ENCODE data around the gene AHCYL2. TPM values are rescaled to one million over a fixed set of nuclear protein-coding genes. Genes with fewer than 3 reads are reported as not detected.

Gene AHCYL2
- polyA plus RNA-seq, 1 donor from 2014 or later: 39.9 TPM

GRCh38 chr7:129205987-129206785, 18.6 kb upstream of the AHCYL2 start:
- Histone ChIP-seq H3K27ac (ENCODE audit: low read length) (no peak overlapping the region), H3K4me3 (ENCODE audit: low read length) (no peak overlapping the region), H3K9me2 (ENCODE audit: insufficient read depth, low read length) (no peaks in the 10 kb centered on the region), H3K79me2 (replicated peaks; ENCODE audit: insufficient read depth, low read length) (no peaks in the 10 kb centered on the region), H3K4me2 (ENCODE audit: low read length) (no peak overlapping the region), H3F3A (ENCODE audit: insufficient read depth, low read length, poor library complexity, severe bottlenecking) (no peaks in the 10 kb centered on the region), H3K9me3 (ENCODE audit: low read length) (no peaks in the 10 kb centered on the region), H4K20me1 (ENCODE audit: insufficient read depth) (no peaks in the 10 kb centered on the region), H3K36me3 (ENCODE audit: insufficient read depth, low read length) (no peaks in the 10 kb centered on the region), H2AFZ (ENCODE audit: low read depth, low read length) (no peak overlapping the region), H3K27me3 (ENCODE audit: insufficient read depth, low read depth, low read length) (no peaks in the 10 kb centered on the region), H3K9ac (ENCODE audit: low read length) (no peak overlapping the region)
- TF ChIP-seq MXI1 (conservative IDR thresholded peaks at IDR 0.05; ENCODE audit: poor library complexity, severe bottlenecking) (no peak), CTCF (IDR thresholded peaks at IDR 0.05; ENCODE audit: poor library complexity, severe bottlenecking) (no peak), SMC3 (conservative IDR thresholded peaks at IDR 0.05; ENCODE audit: poor library complexity) (no peak), TAF1 (IDR thresholded peaks at IDR 0.05; ENCODE audit: low read depth) (no peak), EZH2 (IDR thresholded peaks at IDR 0.05; ENCODE audit: borderline replicate concordance, insufficient read depth, low read length, poor library complexity, severe bottlenecking) (no peak), POLR2AphosphoS5 (IDR thresholded peaks at IDR 0.05) (no peak), REST (IDR thresholded peaks at IDR 0.05; ENCODE audit: borderline replicate concordance) (no peak), RAD21 (conservative IDR thresholded peaks at IDR 0.05) (no peak), EP300 (conservative IDR thresholded peaks at IDR 0.05; ENCODE audit: poor library complexity, severe bottlenecking) (no peak)

DNA sequence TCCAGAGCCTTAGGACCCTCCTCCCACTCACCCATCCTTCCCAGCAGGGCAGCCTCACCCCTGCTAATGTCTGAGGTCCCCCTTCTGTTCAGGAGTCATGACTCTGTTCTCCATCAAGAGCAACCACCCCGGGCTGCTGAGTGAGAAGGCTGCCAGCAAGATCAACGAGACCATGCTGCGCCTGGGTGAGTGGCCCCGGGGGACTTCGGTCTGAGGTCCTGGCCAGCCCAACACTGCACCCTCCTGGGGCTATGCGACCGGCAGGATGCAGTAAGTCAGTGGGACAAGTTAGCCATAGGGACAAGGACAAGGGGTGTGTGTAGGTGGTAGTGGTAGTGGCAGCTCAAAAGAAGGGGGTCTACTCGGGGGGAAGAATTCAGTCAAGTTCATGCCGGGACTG, 16.2 kb upstream of the AHCYL2 start:
- H3K79me2 ChIP-seq (replicated peaks; ENCODE audit: insufficient read depth, low read length): no peaks in the 10 kb centered on the region
- H3K36me3 ChIP-seq (ENCODE audit: insufficient read depth, low read length): no peaks in the 10 kb centered on the region
- no peak overlapping the region for H3K9ac ChIP-seq (ENCODE audit: low read length)
- no peak overlapping the region for H3K4me3 ChIP-seq (ENCODE audit: low read length)
- no peaks in the 10 kb centered on the region for H3K27me3 ChIP-seq (ENCODE audit: insufficient read depth, low read depth, low read length)
- TF ChIP-seq POLR2AphosphoS5 (IDR thresholded peaks at IDR 0.05) (no peak), CTCF (IDR thresholded peaks at IDR 0.05; ENCODE audit: poor library complexity, severe bottlenecking) (no peak)
- H2AFZ ChIP-seq (ENCODE audit: low read depth, low read length): no peak overlapping the region
- no peaks in the 10 kb centered on the region for H3F3A ChIP-seq (ENCODE audit: insufficient read depth, low read length, poor library complexity, severe bottlenecking)
- H3K9me3 ChIP-seq (ENCODE audit: low read length): no peaks in the 10 kb centered on the region
- H3K9me2 ChIP-seq (ENCODE audit: insufficient read depth, low read length): no peaks in the 10 kb centered on the region
- H3K4me2 ChIP-seq (ENCODE audit: low read length): no peak overlapping the region
- H3K27ac ChIP-seq (ENCODE audit: low read length): no peak overlapping the region
- H4K20me1 ChIP-seq (ENCODE audit: insufficient read depth): no peaks in the 10 kb centered on the region

All from neural cell (in vitro differentiated cells).